ENCODE measurements around the gene RECQL5. TPM values are rescaled to one million over a fixed set of nuclear protein-coding genes. Genes with fewer than 3 reads are reported as not detected.

RECQL5 gene
- total RNA-seq, 1 donor from 2014 or later: 11.0 TPM

- Histone ChIP-seq H3K27me3 (ENCODE audit: control insufficient read depth in 3 of 3, insufficient read depth in 3 of 3, low read length in 3 of 3) (no peaks in the 10 kb centered on the region), H3K36me3 (ENCODE audit: control insufficient read depth in 3 of 3, insufficient read depth in 3 of 3, low read length in 3 of 3) (peaks cover 26 to 38% (median 26%) of the 10 kb centered on the region in 3 donors), H3K27ac (ENCODE audit: low read depth, low read length) (peak overlapping the region; percentile 64), H3K9ac (ENCODE audit: low read depth in 1 of 3, low read length in 3 of 3) (peak overlapping the region; percentile 25 to 43 (median 33)), H3K9me3 (ENCODE audit: control insufficient read depth in 3 of 3, low read length in 3 of 3) (no peaks in the 10 kb centered on the region), H3K4me3 (ENCODE audit: low read length in 3 of 3) (no peak overlapping the region), H3K4me1 (ENCODE audit: control insufficient read depth in 3 of 3, insufficient read depth in 3 of 3, low read length in 3 of 3) (peaks cover 73 to 89% (median 84%) of the 10 kb centered on the region in 3 donors)
These were observed 30.8 kb upstream of the RECQL5 start for GRCh38 chr17:75697651-75698291.

GRCh38 chr17:75695830-75696271 lies 28.9 kb upstream of the RECQL5 start:
- H3K9me3 ChIP-seq (ENCODE audit: control insufficient read depth in 3 of 3, low read length in 3 of 3): no peaks in the 10 kb centered on the region
- H3K4me1 ChIP-seq (ENCODE audit: control insufficient read depth in 3 of 3, insufficient read depth in 3 of 3, low read length in 3 of 3): peaks cover 77 to 95% (median 85%) of the 10 kb centered on the region in 3 donors
- peak overlapping the region; percentile 59 for H3K27ac ChIP-seq (ENCODE audit: low read depth, low read length)
- peak overlapping the region in 1 of 3 donors; percentile 60 for H3K9ac ChIP-seq (ENCODE audit: low read depth in 1 of 3, low read length in 3 of 3)
- H3K36me3 ChIP-seq (ENCODE audit: control insufficient read depth in 3 of 3, insufficient read depth in 3 of 3, low read length in 3 of 3): peaks cover 8 to 27% (median 14%) of the 10 kb centered on the region in 3 donors
- peak overlapping the region in 1 of 3 donors; percentile 22 for H3K4me3 ChIP-seq (ENCODE audit: low read length in 3 of 3)
- H3K27me3 ChIP-seq (ENCODE audit: control insufficient read depth in 3 of 3, insufficient read depth in 3 of 3, low read length in 3 of 3): no peaks in the 10 kb centered on the region

GRCh38 chr17:75695141-75695829 lies 28.3 kb upstream of the RECQL5 start:
- Histone ChIP-seq H3K36me3 (ENCODE audit: control insufficient read depth in 3 of 3, insufficient read depth in 3 of 3, low read length in 3 of 3) (peaks cover 6 to 21% (median 9%) of the 10 kb centered on the region in 3 donors), H3K4me1 (ENCODE audit: control insufficient read depth in 3 of 3, insufficient read depth in 3 of 3, low read length in 3 of 3) (peaks cover 71 to 95% (median 84%) of the 10 kb centered on the region in 3 donors), H3K9me3 (ENCODE audit: control insufficient read depth in 3 of 3, low read length in 3 of 3) (no peaks in the 10 kb centered on the region), H3K9ac (ENCODE audit: low read depth in 1 of 3, low read length in 3 of 3) (peak overlapping the region in 1 of 3 donors; percentile 60), H3K4me3 (ENCODE audit: low read length in 3 of 3) (peak overlapping the region in 1 of 3 donors; percentile 22), H3K27ac (ENCODE audit: low read depth, low read length) (peak overlapping the region; percentile 59), H3K27me3 (ENCODE audit: control insufficient read depth in 3 of 3, insufficient read depth in 3 of 3, low read length in 3 of 3) (no peaks in the 10 kb centered on the region)

GRCh38 chr17:75694536-75694935 lies 27.6 kb upstream of the RECQL5 start:
- H3K9me3 ChIP-seq (ENCODE audit: control insufficient read depth in 3 of 3, low read length in 3 of 3): no peaks in the 10 kb centered on the region
- H3K27ac ChIP-seq (ENCODE audit: low read depth, low read length): peak overlapping the region; percentile 72
- no peaks in the 10 kb centered on the region for H3K27me3 ChIP-seq (ENCODE audit: control insufficient read depth in 3 of 3, insufficient read depth in 3 of 3, low read length in 3 of 3)
- H3K4me3 ChIP-seq (ENCODE audit: low read length in 3 of 3): no peak overlapping the region
- H3K4me1 ChIP-seq (ENCODE audit: control insufficient read depth in 3 of 3, insufficient read depth in 3 of 3, low read length in 3 of 3): peaks cover 64 to 91% (median 79%) of the 10 kb centered on the region in 3 donors
- peaks cover 4 to 16% (median 8%) of the 10 kb centered on the region in 3 donors for H3K36me3 ChIP-seq (ENCODE audit: control insufficient read depth in 3 of 3, insufficient read depth in 3 of 3, low read length in 3 of 3)
- peak overlapping the region; percentile 27 to 76 (median 64) for H3K9ac ChIP-seq (ENCODE audit: low read depth in 1 of 3, low read length in 3 of 3)

GRCh38 chr17:75693500-75694481 lies 26.8 kb upstream of the RECQL5 start:
- Histone ChIP-seq H3K36me3 (ENCODE audit: control insufficient read depth in 3 of 3, insufficient read depth in 3 of 3, low read length in 3 of 3) (peaks cover 4 to 16% (median 8%) of the 10 kb centered on the region in 3 donors), H3K4me3 (ENCODE audit: low read length in 3 of 3) (no peak overlapping the region)

GRCh38 chr17:75692976-75693375 lies 26.0 kb upstream of the RECQL5 start:
- Histone ChIP-seq H3K4me1 (ENCODE audit: control insufficient read depth in 3 of 3, insufficient read depth in 3 of 3, low read length in 3 of 3) (peaks cover 63 to 91% (median 81%) of the 10 kb centered on the region in 3 donors), H3K36me3 (ENCODE audit: control insufficient read depth in 3 of 3, insufficient read depth in 3 of 3, low read length in 3 of 3) (peaks cover 4 to 16% (median 8%) of the 10 kb centered on the region in 3 donors)

More at GRCh38 chr17:75693500-75694481, 26.8 kb upstream of the RECQL5 start:
- peak overlapping the region; percentile 72 for H3K27ac ChIP-seq (ENCODE audit: low read depth, low read length)
- H3K27me3 ChIP-seq (ENCODE audit: control insufficient read depth in 3 of 3, insufficient read depth in 3 of 3, low read length in 3 of 3): no peaks in the 10 kb centered on the region
- H3K4me1 ChIP-seq (ENCODE audit: control insufficient read depth in 3 of 3, insufficient read depth in 3 of 3, low read length in 3 of 3): peaks cover 61 to 91% (median 78%) of the 10 kb centered on the region in 3 donors
- H3K9ac ChIP-seq (ENCODE audit: low read depth in 1 of 3, low read length in 3 of 3): peak overlapping the region; percentile 27 to 76 (median 64)
- H3K9me3 ChIP-seq (ENCODE audit: control insufficient read depth in 3 of 3, low read length in 3 of 3): no peaks in the 10 kb centered on the region

GRCh38 chr17:75691801-75692626 lies 25.1 kb upstream of the RECQL5 start:
- Histone ChIP-seq H3K9ac (ENCODE audit: low read depth in 1 of 3, low read length in 3 of 3) (no peak overlapping the region), H3K9me3 (ENCODE audit: control insufficient read depth in 3 of 3, low read length in 3 of 3) (no peaks in the 10 kb centered on the region), H3K36me3 (ENCODE audit: control insufficient read depth in 3 of 3, insufficient read depth in 3 of 3, low read length in 3 of 3) (peaks cover 4 to 12% (median 8%) of the 10 kb centered on the region in 3 donors), H3K27me3 (ENCODE audit: control insufficient read depth in 3 of 3, insufficient read depth in 3 of 3, low read length in 3 of 3) (no peaks in the 10 kb centered on the region), H3K4me3 (ENCODE audit: low read length in 3 of 3) (no peak overlapping the region), H3K4me1 (ENCODE audit: control insufficient read depth in 3 of 3, insufficient read depth in 3 of 3, low read length in 3 of 3) (peaks cover 55 to 87% (median 77%) of the 10 kb centered on the region in 3 donors), H3K27ac (ENCODE audit: low read depth, low read length) (no peak overlapping the region)

More at GRCh38 chr17:75692976-75693375, 26.0 kb upstream of the RECQL5 start:
- no peaks in the 10 kb centered on the region for H3K27me3 ChIP-seq (ENCODE audit: control insufficient read depth in 3 of 3, insufficient read depth in 3 of 3, low read length in 3 of 3)
- peak overlapping the region; percentile 23 to 38 (median 25) for H3K9ac ChIP-seq (ENCODE audit: low read depth in 1 of 3, low read length in 3 of 3)
- H3K4me3 ChIP-seq (ENCODE audit: low read length in 3 of 3): no peak overlapping the region
- H3K27ac ChIP-seq (ENCODE audit: low read depth, low read length): peak overlapping the region; percentile 72
- H3K9me3 ChIP-seq (ENCODE audit: control insufficient read depth in 3 of 3, low read length in 3 of 3): no peaks in the 10 kb centered on the region

GRCh38 chr17:75691371-75691791 lies 24.4 kb upstream of the RECQL5 start:
- Histone ChIP-seq H3K4me1 (ENCODE audit: control insufficient read depth in 3 of 3, insufficient read depth in 3 of 3, low read length in 3 of 3) (peaks cover 57 to 86% (median 76%) of the 10 kb centered on the region in 3 donors), H3K4me3 (ENCODE audit: low read length in 3 of 3) (no peak overlapping the region), H3K27me3 (ENCODE audit: control insufficient read depth in 3 of 3, insufficient read depth in 3 of 3, low read length in 3 of 3) (no peaks in the 10 kb centered on the region), H3K9me3 (ENCODE audit: control insufficient read depth in 3 of 3, low read length in 3 of 3) (no peaks in the 10 kb centered on the region), H3K36me3 (ENCODE audit: control insufficient read depth in 3 of 3, insufficient read depth in 3 of 3, low read length in 3 of 3) (peaks cover 4 to 12% (median 8%) of the 10 kb centered on the region in 3 donors), H3K9ac (ENCODE audit: low read depth in 1 of 3, low read length in 3 of 3) (no peak overlapping the region), H3K27ac (ENCODE audit: low read depth, low read length) (no peak overlapping the region)
